ENCODE results near the gene SURF6. TPM values are rescaled to one million over a fixed set of nuclear protein-coding genes. Genes with fewer than 3 reads are reported as not detected.
"Not testable (repeated sequence)": the region's sequence is repeated elsewhere in the genome, so short reads cannot be mapped to it uniquely, and the experiment has no call there.

The SURF6 gene
- total RNA-seq, 1 donor from 2014 or later, result 30.8 TPM

- no peaks in the 10 kb centered on the region for H3K27me3 ChIP-seq (ENCODE audit: control insufficient read depth, insufficient read depth, low read length)
- H3K4me3 ChIP-seq (ENCODE audit: low read depth, low read length), result no peak overlapping the region
- no peak for TF ChIP-seq CTCF (IDR thresholded peaks at IDR 0.05; ENCODE audit: insufficient read depth, low read length, poor library complexity, severe bottlenecking)
- no peak for DNase-seq (ENCODE audit: low read depth)
- H3K36me3 ChIP-seq (ENCODE audit: control insufficient read depth, insufficient read depth, low read length), result no peaks in the 10 kb centered on the region
Measured at GRCh38 chr9:133294257-133294656, 41.7 kb downstream of the SURF6 start.

DNA sequence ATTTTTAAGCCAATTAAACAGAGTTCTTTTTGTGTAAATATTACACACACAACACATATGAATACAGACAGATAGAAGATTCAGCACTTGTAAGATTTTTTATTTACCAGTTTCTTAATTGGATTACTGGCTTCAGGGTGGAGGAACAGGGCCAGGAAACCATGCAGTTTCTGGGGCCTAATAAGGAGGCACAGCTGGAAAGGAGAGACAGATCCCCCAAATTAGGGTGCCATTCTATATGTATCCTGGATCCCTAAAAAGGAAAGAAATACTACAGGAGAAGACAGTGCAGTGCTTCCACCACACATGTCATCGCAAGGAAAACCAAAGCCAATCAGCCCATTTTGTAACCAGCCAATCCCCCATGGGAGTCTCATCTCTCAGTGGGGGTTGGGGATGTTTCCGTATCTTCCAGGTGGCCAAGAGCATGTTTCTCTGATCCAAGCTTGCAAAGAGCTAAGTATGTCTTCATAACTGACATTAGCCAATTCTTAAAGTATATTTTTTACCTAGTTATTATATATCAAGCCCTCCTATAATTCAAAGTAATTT lies 45.2 kb downstream of the SURF6 start:
- Histone ChIP-seq H3K4me3 (ENCODE audit: low read depth, low read length) (no peak overlapping the region), H3K27me3 (ENCODE audit: control insufficient read depth, insufficient read depth, low read length) (no peaks in the 10 kb centered on the region), H3K36me3 (ENCODE audit: control insufficient read depth, insufficient read depth, low read length) (no peaks in the 10 kb centered on the region)
- DNase-seq (ENCODE audit: low read depth), result no peak
- TF ChIP-seq CTCF (IDR thresholded peaks at IDR 0.05; ENCODE audit: insufficient read depth, low read length, poor library complexity, severe bottlenecking), result no peak

- peak; percentile 1 for DNase-seq (ENCODE audit: low read depth)
- no peaks in the 10 kb centered on the region for H3K36me3 ChIP-seq (ENCODE audit: control insufficient read depth, insufficient read depth, low read length)
- H3K4me3 ChIP-seq (ENCODE audit: low read depth, low read length), result no peak overlapping the region
- no peak for TF ChIP-seq CTCF (IDR thresholded peaks at IDR 0.05; ENCODE audit: insufficient read depth, low read length, poor library complexity, severe bottlenecking)
- peaks cover under 1% of the 10 kb centered on the region for H3K27me3 ChIP-seq (ENCODE audit: control insufficient read depth, insufficient read depth, low read length)
Measured at GRCh38 chr9:133286523-133286922, 49.5 kb downstream of the SURF6 start.

DNA sequence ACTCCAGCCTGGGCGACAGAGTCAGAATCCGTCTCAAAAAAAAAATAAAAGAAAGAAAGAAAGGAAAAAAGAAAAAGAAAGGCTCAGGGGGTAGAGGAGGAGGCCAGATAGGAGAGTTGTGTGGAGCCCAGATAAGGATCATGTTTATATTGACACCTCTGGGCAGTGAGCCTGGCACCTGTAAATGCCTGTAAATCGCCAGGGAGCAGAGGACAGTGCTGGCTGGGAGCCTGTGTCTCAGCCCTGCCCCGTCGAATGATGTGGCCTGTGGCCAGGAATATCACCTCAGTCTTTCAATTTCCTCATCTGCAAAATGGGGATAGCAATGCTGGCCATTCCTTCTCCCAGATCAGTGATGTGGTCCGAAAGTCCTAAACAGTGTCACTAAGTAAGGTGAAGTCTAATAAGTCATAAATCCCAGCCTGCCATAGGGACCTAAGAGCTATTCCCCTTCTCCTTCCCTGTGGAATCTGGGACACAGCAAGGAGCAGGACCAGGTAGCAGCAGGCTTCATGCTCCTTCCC lies 50.7 kb downstream of the SURF6 start:
- no peak for DNase-seq (ENCODE audit: low read depth)
- Histone ChIP-seq H3K27me3 (ENCODE audit: control insufficient read depth, insufficient read depth, low read length) (peaks cover 6% of the 10 kb centered on the region), H3K36me3 (ENCODE audit: control insufficient read depth, insufficient read depth, low read length) (no peaks in the 10 kb centered on the region), H3K4me3 (ENCODE audit: low read depth, low read length) (no peak overlapping the region)
- no peak for TF ChIP-seq CTCF (IDR thresholded peaks at IDR 0.05; ENCODE audit: insufficient read depth, low read length, poor library complexity, severe bottlenecking)

- no peak for TF ChIP-seq CTCF (IDR thresholded peaks at IDR 0.05; ENCODE audit: insufficient read depth, low read length, poor library complexity, severe bottlenecking)
- H3K27me3 ChIP-seq (ENCODE audit: control insufficient read depth, insufficient read depth, low read length), result peaks cover 6% of the 10 kb centered on the region
- no peaks in the 10 kb centered on the region for H3K36me3 ChIP-seq (ENCODE audit: control insufficient read depth, insufficient read depth, low read length)
- no peak overlapping the region for H3K4me3 ChIP-seq (ENCODE audit: low read depth, low read length)
- no peak for DNase-seq (ENCODE audit: low read depth)
Measured at GRCh38 chr9:133284362-133284761, 51.6 kb downstream of the SURF6 start.

DNA sequence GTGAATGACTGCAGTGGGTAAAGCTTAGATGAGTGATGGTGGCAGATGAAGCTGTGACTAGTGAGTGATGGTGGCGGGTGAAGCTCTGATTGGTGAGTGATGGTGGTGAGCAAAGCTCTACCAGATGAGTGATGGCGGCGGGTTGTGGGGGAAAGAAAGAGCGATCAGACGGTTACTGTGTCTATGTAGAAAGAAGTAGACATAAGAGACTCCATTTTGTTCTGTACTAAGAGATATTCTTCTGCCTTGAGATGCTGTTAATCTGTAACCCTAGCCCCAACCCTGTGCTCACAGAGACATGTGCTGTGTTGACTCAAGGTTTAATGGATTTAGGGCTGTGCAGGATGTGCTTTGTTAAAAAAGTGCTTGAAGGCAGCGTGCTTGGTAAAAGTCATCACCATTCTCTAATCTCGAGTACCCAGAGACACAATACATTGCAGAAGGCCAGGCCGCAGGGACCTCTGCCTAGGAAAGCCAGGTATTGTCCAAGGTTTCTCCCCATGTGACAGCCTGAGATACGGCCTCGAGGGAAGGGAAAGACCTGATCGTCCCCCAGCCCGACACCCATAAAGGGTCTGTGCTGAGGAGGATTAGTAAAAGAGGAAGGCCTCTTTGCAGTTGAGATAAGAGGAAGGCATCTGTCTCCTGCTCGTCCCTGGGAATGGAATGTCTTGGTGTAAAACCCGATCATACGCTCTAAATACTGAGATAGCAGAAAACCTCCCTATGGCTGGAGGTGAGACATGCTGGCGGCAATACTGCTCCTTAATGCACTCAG lies 52.5 kb downstream of the SURF6 start:
- not testable (repeated sequence) for H3K36me3 ChIP-seq (ENCODE audit: control insufficient read depth, insufficient read depth, low read length); DNase-seq (ENCODE audit: low read depth)

More for the DNA sequence above, 52.5 kb downstream of the SURF6 start:
- H3K4me3 ChIP-seq (ENCODE audit: low read depth, low read length); H3K27me3 ChIP-seq (ENCODE audit: control insufficient read depth, insufficient read depth, low read length): not testable (repeated sequence)
